Measurements from ENCODE around the gene UBE2D4.

- TF ChIP-seq CTCF (IDR thresholded peaks at IDR 0.05; ENCODE audit: insufficient read depth, low read depth, low read length): peak; percentile 68
- no peak for TF ChIP-seq EZH2 (IDR thresholded peaks at IDR 0.05; ENCODE audit: insufficient read depth, low read length)
Measured at GRCh38 chr7:43954524-43955228, 28.4 kb downstream of the UBE2D4 start.
